ENCODE measurements around the gene MARCHF2.

MARCHF2 gene

DNA sequence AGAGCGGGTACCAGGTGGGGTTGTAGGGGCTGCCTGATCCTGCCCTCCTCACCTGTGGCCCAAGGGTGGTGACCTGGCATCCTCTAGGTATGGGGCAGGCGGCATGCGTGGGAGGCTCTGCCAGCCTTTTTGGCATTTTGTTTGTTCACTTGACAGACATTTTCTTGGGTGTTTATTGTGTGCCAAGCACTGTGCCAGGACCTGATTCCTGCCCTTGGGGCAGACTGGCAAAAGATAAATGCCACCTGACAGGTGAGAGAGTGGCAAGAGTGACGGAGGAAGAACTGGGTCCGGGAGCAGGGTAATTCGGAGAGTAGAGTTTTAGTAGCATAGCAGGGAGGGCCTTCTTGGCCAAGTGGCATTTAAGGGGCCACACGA, 16.9 kb upstream of the MARCHF2 start:
- TF ChIP-seq, protein P1, sequence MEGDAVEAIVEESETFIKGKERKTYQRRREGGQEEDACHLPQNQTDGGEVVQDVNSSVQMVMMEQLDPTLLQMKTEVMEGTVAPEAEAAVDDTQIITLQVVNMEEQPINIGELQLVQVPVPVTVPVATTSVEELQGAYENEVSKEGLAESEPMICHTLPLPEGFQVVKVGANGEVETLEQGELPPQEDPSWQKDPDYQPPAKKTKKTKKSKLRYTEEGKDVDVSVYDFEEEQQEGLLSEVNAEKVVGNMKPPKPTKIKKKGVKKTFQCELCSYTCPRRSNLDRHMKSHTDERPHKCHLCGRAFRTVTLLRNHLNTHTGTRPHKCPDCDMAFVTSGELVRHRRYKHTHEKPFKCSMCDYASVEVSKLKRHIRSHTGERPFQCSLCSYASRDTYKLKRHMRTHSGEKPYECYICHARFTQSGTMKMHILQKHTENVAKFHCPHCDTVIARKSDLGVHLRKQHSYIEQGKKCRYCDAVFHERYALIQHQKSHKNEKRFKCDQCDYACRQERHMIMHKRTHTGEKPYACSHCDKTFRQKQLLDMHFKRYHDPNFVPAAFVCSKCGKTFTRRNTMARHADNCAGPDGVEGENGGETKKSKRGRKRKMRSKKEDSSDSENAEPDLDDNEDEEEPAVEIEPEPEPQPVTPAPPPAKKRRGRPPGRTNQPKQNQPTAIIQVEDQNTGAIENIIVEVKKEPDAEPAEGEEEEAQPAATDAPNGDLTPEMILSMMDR (IDR thresholded peaks at IDR 0.05) = no peak

DNA sequence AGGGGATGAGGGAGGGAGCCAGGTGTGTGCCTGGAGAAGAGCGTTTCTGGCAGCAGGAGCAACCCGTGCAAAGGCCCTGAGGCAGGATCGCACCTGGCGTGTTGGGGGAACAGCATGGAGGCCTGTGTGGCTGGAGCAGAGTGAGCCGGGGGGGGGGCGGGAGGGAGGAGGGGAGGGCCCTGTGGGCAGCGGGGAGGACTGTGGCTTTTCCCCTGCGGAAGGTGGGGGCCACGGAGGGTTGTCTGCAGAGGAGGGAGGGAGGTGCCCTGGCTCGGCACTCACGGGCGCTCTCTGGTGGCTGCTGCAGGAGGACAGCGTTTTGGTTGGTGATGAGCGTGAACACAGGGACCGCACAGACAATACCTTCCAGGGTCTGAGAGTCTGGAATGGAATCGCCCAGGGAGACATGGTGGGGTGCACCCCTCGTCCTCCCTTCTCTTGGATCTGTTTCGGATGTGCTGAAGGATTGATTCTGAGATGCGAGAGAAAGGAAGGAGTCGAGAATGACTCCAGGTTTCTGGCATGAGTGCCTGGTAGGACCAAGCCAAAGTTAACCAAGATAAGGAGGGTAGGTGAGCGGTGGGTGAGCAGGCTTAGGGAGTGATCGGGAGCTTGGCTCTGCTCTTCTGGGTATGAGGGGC, 16.4 kb upstream of the MARCHF2 start:
- TF ChIP-seq, protein P1 (IDR thresholded peaks at IDR 0.05) = no peak; the same call in 1 of the 2 replicates

- TF ChIP-seq, protein P1 (IDR thresholded peaks at IDR 0.05) = no peak
Observed at GRCh38 chr19:8397271-8397670, 15.8 kb upstream of the MARCHF2 start.

GRCh38 chr19:8397746-8398310, 15.3 kb upstream of the MARCHF2 start:
- TF ChIP-seq, protein P1 (IDR thresholded peaks at IDR 0.05) = no peak

- TF ChIP-seq, protein P1 (IDR thresholded peaks at IDR 0.05) = no peak
Observed at GRCh38 chr19:8398311-8398771, 14.8 kb upstream of the MARCHF2 start.

DNA sequence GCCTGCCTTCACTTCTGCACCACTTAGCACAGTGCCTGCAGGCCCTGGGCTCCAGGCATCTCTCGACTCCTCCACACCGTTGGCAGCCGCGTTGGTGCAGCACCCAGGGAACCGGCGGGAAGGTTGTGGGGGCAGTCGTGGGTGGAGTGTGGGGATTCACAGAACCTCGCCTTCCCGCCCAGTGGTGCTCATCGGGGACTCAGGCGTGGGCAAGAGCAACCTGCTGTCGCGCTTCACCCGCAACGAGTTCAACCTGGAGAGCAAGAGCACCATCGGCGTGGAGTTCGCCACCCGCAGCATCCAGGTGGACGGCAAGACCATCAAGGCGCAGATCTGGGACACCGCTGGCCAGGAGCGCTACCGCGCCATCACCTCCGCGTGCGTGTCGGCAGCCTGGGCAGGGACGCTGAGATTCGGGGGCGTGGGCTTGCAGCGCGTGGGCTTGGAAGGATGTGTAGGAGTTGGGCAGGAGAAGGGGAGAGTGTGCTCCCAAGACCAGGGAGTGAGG, 13.4 kb upstream of the MARCHF2 start:
- TF ChIP-seq, protein P1 (IDR thresholded peaks at IDR 0.05) = no peak

DNA sequence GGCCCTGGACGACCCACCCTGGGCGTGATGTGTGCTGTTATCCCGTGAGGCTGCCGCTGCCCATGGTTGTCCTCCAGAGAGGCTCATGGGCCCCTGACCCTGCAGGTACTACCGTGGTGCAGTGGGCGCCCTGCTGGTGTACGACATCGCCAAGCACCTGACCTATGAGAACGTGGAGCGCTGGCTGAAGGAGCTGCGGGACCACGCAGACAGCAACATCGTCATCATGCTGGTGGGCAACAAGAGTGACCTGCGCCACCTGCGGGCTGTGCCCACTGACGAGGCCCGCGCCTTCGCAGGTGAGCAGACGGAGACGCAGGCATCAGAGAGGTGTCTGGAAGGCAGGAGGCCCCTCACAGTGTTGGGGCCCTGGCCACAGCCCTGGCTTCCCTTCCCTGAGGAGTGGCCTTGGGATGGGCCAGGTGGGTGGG, 11.1 kb upstream of the MARCHF2 start:
- TF ChIP-seq, protein P1 (IDR thresholded peaks at IDR 0.05) = no peak

Data from LNCAP (cell line).